Endothelial cell of hepatic sinusoid (primary cell): ENCODE measurements around the gene PDLIM5.
"Not testable (repeated sequence)": the region's sequence is repeated elsewhere in the genome, so short reads cannot be mapped to it uniquely, and the experiment has no call there.

Experiments used
- in situ Hi-C: cut with HindIII; loops from 2 replicates; pipeline ENCODE4 v1.10.0; 2017; ENCODE audit warnings: low sequenced_read_pairs

The PDLIM5 gene

GRCh38 chr4:94582517-94582916 lies 130.8 kb downstream of the PDLIM5 start:
- in situ Hi-C loops, result no loop called here

- in situ Hi-C loops, result no loop called here
Measured at GRCh38 chr4:94583914-94584641, 132.3 kb downstream of the PDLIM5 start.

- in situ Hi-C loops, result no loop called here
Measured at GRCh38 chr4:94588896-94589693, 137.4 kb downstream of the PDLIM5 start.

- in situ Hi-C loops, result loop anchor here (10.0 kb wide), 1 partner anchor 176 kb away; no protein-coding TSS in a partner anchor
Measured at GRCh38 chr4:94590493-94590892, 138.8 kb downstream of the PDLIM5 start.

GRCh38 chr4:94591289-94591688 lies 139.5 kb downstream of the PDLIM5 start:
- in situ Hi-C loops, result loop anchor here (10.0 kb wide), 1 partner anchor 176 kb away; no protein-coding TSS in a partner anchor

GRCh38 chr4:94595013-94595412 lies 143.3 kb downstream of the PDLIM5 start:
- in situ Hi-C loops, result loop anchor here (10.0 kb wide), 1 partner anchor 180 kb away; no protein-coding TSS in a partner anchor

GRCh38 chr4:94595880-94596483 lies 144.2 kb downstream of the PDLIM5 start:
- in situ Hi-C loops, result loop anchor here (10.0 kb wide), 1 partner anchor 181 kb away; no protein-coding TSS in a partner anchor

- in situ Hi-C loops, result loop anchor here (10.0 kb wide), 1 partner anchor 184 kb away; no protein-coding TSS in a partner anchor
Measured at GRCh38 chr4:94598758-94599157, 147.0 kb downstream of the PDLIM5 start.

- in situ Hi-C loops, result no loop called here
Measured at GRCh38 chr4:94603170-94603747, 151.5 kb downstream of the PDLIM5 start.

GRCh38 chr4:94605241-94605805 lies 153.6 kb downstream of the PDLIM5 start:
- in situ Hi-C loops, result no loop called here

GRCh38 chr4:94610145-94610544 lies 158.4 kb downstream of the PDLIM5 start:
- in situ Hi-C loops, result no loop called here

GRCh38 chr4:94613248-94613647 lies 161.5 kb downstream of the PDLIM5 start:
- in situ Hi-C loops, result no loop called here

- in situ Hi-C loops, result no loop called here
Measured at GRCh38 chr4:94615451-94615850, 163.7 kb downstream of the PDLIM5 start.

- in situ Hi-C loops, result no loop called here
Measured at GRCh38 chr4:94621491-94622080, 169.8 kb downstream of the PDLIM5 start.

GRCh38 chr4:94623126-94623911 lies 171.6 kb downstream of the PDLIM5 start:
- in situ Hi-C loops, result no loop called here

GRCh38 chr4:94626942-94627341 lies 175.2 kb downstream of the PDLIM5 start:
- in situ Hi-C loops, result no loop called here

GRCh38 chr4:94629058-94629457 lies 177.3 kb downstream of the PDLIM5 start:
- in situ Hi-C loops, result not testable (repeated sequence)

GRCh38 chr4:94629837-94630236 lies 178.1 kb downstream of the PDLIM5 start:
- in situ Hi-C loops, result no loop called here

- in situ Hi-C loops, result no loop called here
Measured at GRCh38 chr4:94634271-94634670, 182.5 kb downstream of the PDLIM5 start.

- in situ Hi-C loops, result no loop called here
Measured at GRCh38 chr4:94635177-94635576, 183.4 kb downstream of the PDLIM5 start.
